A673 (cell line): ENCODE measurements around the gene ESRRB. TPM values are rescaled to one million over a fixed set of nuclear protein-coding genes. Genes with fewer than 3 reads are reported as not detected.

Experiments used
- BruUV-seq: library from RNA; stranded (reverse); fragments of 400-500 nt; replicated peaks from 2 replicates; lab custom pipeline; 2021; lab: Mats Ljungman, UMichigan
- CTCF ChIA-PET: fragments of 300-600 bp; sonication (Branson Sonifier 250); formaldehyde crosslinking; loops from one replicate; lab custom pipeline; 2022; ENCODE audit warnings: antibody characterized with exemption; lab: Charles Lee
- POLR2A ChIA-PET: fragments of 300-600 bp; sonication (Branson Sonifier 250); formaldehyde crosslinking; loops from one replicate; lab custom pipeline; 2022; ENCODE audit warnings: antibody characterized with exemption; ENCODE audit not compliant: low non-redundant PET; lab: Charles Lee
- DNase-seq: peaks from one replicate; pipeline ENCODE4 v3.0.0-alpha.2; 2015; ENCODE audit warnings: low spot score
- H3K27ac ChIP-seq: fragments of 200-600 bp; sonication (generic); 2 replicates; pipeline ENCODE4 v1.5.1; 2016; ENCODE audit warnings: mixed run types, low read depth, mild to moderate bottlenecking, mixed read lengths, antibody characterized with exemption, low read length; ENCODE audit not compliant: poor library complexity, severe bottlenecking
- H3K27me3 ChIP-seq: fragments of 200-600 bp; sonication (generic); replicated peaks from 2 replicates; pipeline ENCODE4 v1.6.1; 2017; ENCODE audit warnings: mixed run types, low read depth, mild to moderate bottlenecking, mixed read lengths, antibody characterized with exemption, low read length; ENCODE audit not compliant: insufficient read depth, poor library complexity
- H3K36me3 ChIP-seq: fragments of 200-600 bp; sonication (generic); 2 replicates; pipeline ENCODE4 v1.6.1; 2016; ENCODE audit warnings: mixed run types, mild to moderate bottlenecking, mixed read lengths, antibody characterized with exemption, low read length; ENCODE audit not compliant: insufficient read depth, poor library complexity, severe bottlenecking
- H3K4me1 ChIP-seq: fragments of 200-600 bp; sonication (generic); 2 replicates; pipeline ENCODE4 v1.6.1; 2017; ENCODE audit warnings: mixed run types, mild to moderate bottlenecking, mixed read lengths, antibody characterized with exemption, low read length; ENCODE audit not compliant: insufficient read depth, poor library complexity, severe bottlenecking
- H3K4me3 ChIP-seq: fragments of 200-600 bp; sonication (generic); 2 replicates; pipeline ENCODE4 v1.5.1; 2016; ENCODE audit warnings: low read depth, mixed run types, mild to moderate bottlenecking, mixed read lengths, low read length; ENCODE audit not compliant: poor library complexity, severe bottlenecking
- H3K9me3 ChIP-seq: fragments of 200-600 bp; sonication (generic); 2 replicates; pipeline ENCODE4 v1.6.1; 2016; ENCODE audit warnings: mixed run types, low read depth, mild to moderate bottlenecking, mixed read lengths, antibody characterized with exemption, low read length; ENCODE audit not compliant: poor library complexity, severe bottlenecking
- CTCF ChIP-seq: fragments of 300-800, 200-600 bp; sonication (generic); conservative IDR thresholded peaks from 2 replicates; pipeline ENCODE4 v1.5.1; 2017; ENCODE audit warnings: low read depth, mild to moderate bottlenecking, antibody characterized with exemption, low read length, moderate library complexity, mixed read lengths
- EZH2 ChIP-seq: fragments of 200-600 bp; sonication (generic); IDR thresholded peaks from 2 replicates; pipeline ENCODE4 v1.6.1; 2017; ENCODE audit warnings: borderline replicate concordance, low read depth, mild to moderate bottlenecking, mixed read lengths, antibody characterized with exemption, low read length; ENCODE audit not compliant: poor library complexity, severe bottlenecking
- intact Hi-C: fragments of 100-400 bp; cut with micrococcal nuclease; formaldehyde crosslinking; loops from one replicate; pipeline ENCODE4 v1.10.0; 2022; ENCODE audit not compliant: unreplicated experiment
- total RNA-seq: library from RNA; stranded (reverse); gene quantifications from 2 replicates; pipeline ENCODE4 v1.2.3, GENCODE V29; 2021

ESRRB gene
- total RNA-seq, 1 experiment from 2014 or later = 0.47 TPM

- no peak overlapping the region for H3K27ac ChIP-seq
- POLR2A ChIA-PET = no interaction called here
- DNase-seq = no peak
- intact Hi-C loops = no loop called here
- H3K9me3 ChIP-seq = no peaks in the 10 kb centered on the region
- H3K27me3 ChIP-seq = no peaks in the 10 kb centered on the region
- no peak for TF ChIP-seq CTCF
- TF ChIP-seq EZH2 = no peak
- no peak overlapping the region for H3K4me3 ChIP-seq
- no peaks in the 10 kb centered on the region for H3K36me3 ChIP-seq
- CTCF ChIA-PET = no interaction called here
- H3K4me1 ChIP-seq = no peaks in the 10 kb centered on the region
- no TSS peak for BruUV-seq
These were observed 124.1 kb downstream of the ESRRB start for GRCh38 chr14:76500011-76500410.

- no peak for TF ChIP-seq EZH2
- no peak for TF ChIP-seq CTCF
- no peak overlapping the region for H3K4me3 ChIP-seq
- CTCF ChIA-PET = no interaction called here
- no peak overlapping the region for H3K27ac ChIP-seq
- H3K27me3 ChIP-seq = no peaks in the 10 kb centered on the region
- no TSS peak for BruUV-seq
- H3K4me1 ChIP-seq = no peaks in the 10 kb centered on the region
- POLR2A ChIA-PET = no interaction called here
- intact Hi-C loops = no loop called here
- DNase-seq = no peak
- H3K9me3 ChIP-seq = no peaks in the 10 kb centered on the region
- no peaks in the 10 kb centered on the region for H3K36me3 ChIP-seq
These were observed 124.5 kb downstream of the ESRRB start for GRCh38 chr14:76500480-76500879.

- H3K27me3 ChIP-seq = no peaks in the 10 kb centered on the region
- H3K4me3 ChIP-seq = no peak overlapping the region
- no peaks in the 10 kb centered on the region for H3K4me1 ChIP-seq
- H3K27ac ChIP-seq = no peak overlapping the region
- H3K9me3 ChIP-seq = no peaks in the 10 kb centered on the region
- TF ChIP-seq EZH2 (no peak), CTCF (no peak)
- CTCF ChIA-PET = no interaction called here
- POLR2A ChIA-PET = no interaction called here
- BruUV-seq = no TSS peak
- intact Hi-C loops = no loop called here
- no peaks in the 10 kb centered on the region for H3K36me3 ChIP-seq
- no peak for DNase-seq
These were observed 125.3 kb downstream of the ESRRB start for GRCh38 chr14:76501156-76501720.
